Measurements from ENCODE around the gene C12orf56.
"Not testable (repeated sequence)": the region's sequence is repeated elsewhere in the genome, so short reads cannot be mapped to it uniquely, and the experiment has no call there.

Gene C12orf56

GRCh38 chr12:64340546-64340945 lies 50.0 kb downstream of the C12orf56 start:
- not testable (repeated sequence) for H2BK15ac ChIP-seq (ENCODE audit: low read depth, poor library complexity, severe bottlenecking); H4K91ac ChIP-seq (ENCODE audit: low read length); H3K4ac ChIP-seq (ENCODE audit: low read depth in 1 of 2, low read length in 2 of 2); H3K4me1 ChIP-seq (ENCODE audit: control insufficient read depth, insufficient read depth, low read depth, low read length); H3K27ac ChIP-seq (ENCODE audit: low read length, poor library complexity, severe bottlenecking); DNase-seq; H3K4me2 ChIP-seq (ENCODE audit: low read length, poor library complexity, severe bottlenecking); H3K9ac ChIP-seq (ENCODE audit: low read length); H3K27me3 ChIP-seq (ENCODE audit: control insufficient read depth in 1 of 2, insufficient read depth in 1 of 2, low read length in 2 of 2); H3K14ac ChIP-seq (ENCODE audit: low read length in 2 of 2); H3K79me1 ChIP-seq (replicated peaks; ENCODE audit: low read length, poor library complexity, severe bottlenecking); H2BK5ac ChIP-seq (ENCODE audit: low read depth, low read length, poor library complexity, severe bottlenecking); H2BK12ac ChIP-seq (ENCODE audit: low read length in 2 of 2); H4K8ac ChIP-seq (ENCODE audit: low read length); H2AK5ac ChIP-seq (ENCODE audit: low read length, severe bottlenecking); H2BK120ac ChIP-seq (ENCODE audit: low read depth, low read length); H3K18ac ChIP-seq (ENCODE audit: low read depth in 1 of 2, low read length in 2 of 2); H3K23ac ChIP-seq (ENCODE audit: low read length in 2 of 2); H2AFZ ChIP-seq (ENCODE audit: low read depth, low read length); H3K4me3 ChIP-seq (ENCODE audit: insufficient read depth in 1 of 2, low read depth in 1 of 2, low read length in 2 of 2)
- H3K9me3 ChIP-seq (ENCODE audit: control insufficient read depth, low read length), result peaks cover 15% of the 10 kb centered on the region
- peaks cover 0 to 15% of the 10 kb centered on the region in 2 experiments for H3K36me3 ChIP-seq (ENCODE audit: control insufficient read depth in 1 of 2, insufficient read depth in 2 of 2, low read depth in 1 of 2, low read length in 2 of 2)
- 72% methylated on average over 2 of the region's 2 CpGs for WGBS

- Histone ChIP-seq H3K4me1 (ENCODE audit: control insufficient read depth, insufficient read depth, low read depth, low read length) (no peaks in the 10 kb centered on the region), H2BK15ac (ENCODE audit: low read depth, poor library complexity, severe bottlenecking) (no peak overlapping the region), H3K27ac (ENCODE audit: low read length, poor library complexity, severe bottlenecking) (no peak overlapping the region), H2AK5ac (ENCODE audit: low read length, severe bottlenecking) (no peak overlapping the region), H4K91ac (ENCODE audit: low read length) (no peak overlapping the region), H2BK5ac (ENCODE audit: low read depth, low read length, poor library complexity, severe bottlenecking) (no peak overlapping the region), H3K4me3 (ENCODE audit: insufficient read depth in 1 of 2, low read depth in 1 of 2, low read length in 2 of 2) (no peak overlapping the region), H3K79me1 (replicated peaks; ENCODE audit: low read length, poor library complexity, severe bottlenecking) (no peaks in the 10 kb centered on the region), H3K14ac (ENCODE audit: low read length in 2 of 2) (no peak overlapping the region), H4K8ac (ENCODE audit: low read length) (no peak overlapping the region), H2AFZ (ENCODE audit: low read depth, low read length) (no peak overlapping the region), H3K18ac (ENCODE audit: low read depth in 1 of 2, low read length in 2 of 2) (no peak overlapping the region), H3K23ac (ENCODE audit: low read length in 2 of 2) (no peak overlapping the region), H2BK12ac (ENCODE audit: low read length in 2 of 2) (no peak overlapping the region), H2BK120ac (ENCODE audit: low read depth, low read length) (no peak overlapping the region), H3K9me3 (ENCODE audit: control insufficient read depth, low read length) (no peaks in the 10 kb centered on the region), H3K4ac (ENCODE audit: low read depth in 1 of 2, low read length in 2 of 2) (no peak overlapping the region), H3K4me2 (ENCODE audit: low read length, poor library complexity, severe bottlenecking) (no peak overlapping the region), H3K9ac (ENCODE audit: low read length) (no peak overlapping the region), H3K27me3 (ENCODE audit: control insufficient read depth in 1 of 2, insufficient read depth in 1 of 2, low read length in 2 of 2) (no peaks in the 10 kb centered on the region), H3K36me3 (ENCODE audit: control insufficient read depth in 1 of 2, insufficient read depth in 2 of 2, low read depth in 1 of 2, low read length in 2 of 2) (no peaks in the 10 kb centered on the region)
- WGBS, result 63% methylated on average over 1 of the region's 4 CpGs
- DNase-seq, result no peak
Measured at GRCh38 chr12:64335886-64336466, 54.6 kb downstream of the C12orf56 start.

GRCh38 chr12:64332938-64333337 lies 57.6 kb downstream of the C12orf56 start:
- H3K9ac ChIP-seq (ENCODE audit: low read length), result no peak overlapping the region
- no peak overlapping the region for H3K4ac ChIP-seq (ENCODE audit: low read depth in 1 of 2, low read length in 2 of 2)
- no peaks in the 10 kb centered on the region for H3K79me1 ChIP-seq (replicated peaks; ENCODE audit: low read length, poor library complexity, severe bottlenecking)
- no peak overlapping the region for H2BK15ac ChIP-seq (ENCODE audit: low read depth, poor library complexity, severe bottlenecking)
- no peak overlapping the region for H3K27ac ChIP-seq (ENCODE audit: low read length, poor library complexity, severe bottlenecking)
- no peak overlapping the region for H3K18ac ChIP-seq (ENCODE audit: low read depth in 1 of 2, low read length in 2 of 2)
- H2BK5ac ChIP-seq (ENCODE audit: low read depth, low read length, poor library complexity, severe bottlenecking), result no peak overlapping the region
- no peak overlapping the region for H2BK120ac ChIP-seq (ENCODE audit: low read depth, low read length)
- no peak overlapping the region for H4K91ac ChIP-seq (ENCODE audit: low read length)
- DNase-seq, result no peak
- H2AFZ ChIP-seq (ENCODE audit: low read depth, low read length), result no peak overlapping the region
- no peak overlapping the region for H3K14ac ChIP-seq (ENCODE audit: low read length in 2 of 2)
- H3K4me2 ChIP-seq (ENCODE audit: low read length, poor library complexity, severe bottlenecking), result no peak overlapping the region
- no peaks in the 10 kb centered on the region for H3K27me3 ChIP-seq (ENCODE audit: control insufficient read depth in 1 of 2, insufficient read depth in 1 of 2, low read length in 2 of 2)
- H3K9me3 ChIP-seq (ENCODE audit: control insufficient read depth, low read length), result no peaks in the 10 kb centered on the region
- no peaks in the 10 kb centered on the region for H3K4me1 ChIP-seq (ENCODE audit: control insufficient read depth, insufficient read depth, low read depth, low read length)
- H3K36me3 ChIP-seq (ENCODE audit: control insufficient read depth in 1 of 2, insufficient read depth in 2 of 2, low read depth in 1 of 2, low read length in 2 of 2), result peaks cover 0 to 9% of the 10 kb centered on the region in 2 experiments
- H3K4me3 ChIP-seq (ENCODE audit: insufficient read depth in 1 of 2, low read depth in 1 of 2, low read length in 2 of 2), result no peak overlapping the region
- H4K8ac ChIP-seq (ENCODE audit: low read length), result no peak overlapping the region
- no CpG with 5 or more reads among the region's 2 CpGs for WGBS
- H2BK12ac ChIP-seq (ENCODE audit: low read length in 2 of 2), result no peak overlapping the region
- no peak overlapping the region for H2AK5ac ChIP-seq (ENCODE audit: low read length, severe bottlenecking)
- H3K23ac ChIP-seq (ENCODE audit: low read length in 2 of 2), result no peak overlapping the region

GRCh38 chr12:64332296-64332695 lies 58.3 kb downstream of the C12orf56 start:
- Histone ChIP-seq H3K4me3 (ENCODE audit: insufficient read depth in 1 of 2, low read depth in 1 of 2, low read length in 2 of 2) (no peak overlapping the region), H3K9me3 (ENCODE audit: control insufficient read depth, low read length) (no peaks in the 10 kb centered on the region), H3K27me3 (ENCODE audit: control insufficient read depth in 1 of 2, insufficient read depth in 1 of 2, low read length in 2 of 2) (peaks cover 0 to 1% of the 10 kb centered on the region in 2 experiments), H3K4me1 (ENCODE audit: control insufficient read depth, insufficient read depth, low read depth, low read length) (no peaks in the 10 kb centered on the region), H2BK120ac (ENCODE audit: low read depth, low read length) (no peak overlapping the region), H3K23ac (ENCODE audit: low read length in 2 of 2) (no peak overlapping the region), H2BK12ac (ENCODE audit: low read length in 2 of 2) (no peak overlapping the region), H2AK5ac (ENCODE audit: low read length, severe bottlenecking) (no peak overlapping the region), H3K79me1 (replicated peaks; ENCODE audit: low read length, poor library complexity, severe bottlenecking) (no peaks in the 10 kb centered on the region), H3K4ac (ENCODE audit: low read depth in 1 of 2, low read length in 2 of 2) (no peak overlapping the region), H3K9ac (ENCODE audit: low read length) (no peak overlapping the region), H3K14ac (ENCODE audit: low read length in 2 of 2) (no peak overlapping the region), H2AFZ (ENCODE audit: low read depth, low read length) (no peak overlapping the region), H3K18ac (ENCODE audit: low read depth in 1 of 2, low read length in 2 of 2) (no peak overlapping the region), H4K8ac (ENCODE audit: low read length) (no peak overlapping the region), H3K27ac (ENCODE audit: low read length, poor library complexity, severe bottlenecking) (no peak overlapping the region), H2BK5ac (ENCODE audit: low read depth, low read length, poor library complexity, severe bottlenecking) (no peak overlapping the region), H3K36me3 (ENCODE audit: control insufficient read depth in 1 of 2, insufficient read depth in 2 of 2, low read depth in 1 of 2, low read length in 2 of 2) (peaks cover 0 to 13% of the 10 kb centered on the region in 2 experiments), H4K91ac (ENCODE audit: low read length) (no peak overlapping the region), H2BK15ac (ENCODE audit: low read depth, poor library complexity, severe bottlenecking) (no peak overlapping the region), H3K4me2 (ENCODE audit: low read length, poor library complexity, severe bottlenecking) (no peak overlapping the region)
- WGBS, result 95% methylated on average over 4 of the region's 5 CpGs
- no peak for DNase-seq

Data from mesenchymal stem cell (in vitro differentiated cells and primary cell).